DMS53 treated with DMSO at 0.1 percent for 48 hours (cell line): ENCODE measurements around the gene IL1RAPL1.

Experiments used
- DNase-seq: peaks from one replicate; lab custom pipeline; 2025; ENCODE audit not compliant: unreplicated experiment; lab: John Stamatoyannopoulos, UW

IL1RAPL1 gene

DNA sequence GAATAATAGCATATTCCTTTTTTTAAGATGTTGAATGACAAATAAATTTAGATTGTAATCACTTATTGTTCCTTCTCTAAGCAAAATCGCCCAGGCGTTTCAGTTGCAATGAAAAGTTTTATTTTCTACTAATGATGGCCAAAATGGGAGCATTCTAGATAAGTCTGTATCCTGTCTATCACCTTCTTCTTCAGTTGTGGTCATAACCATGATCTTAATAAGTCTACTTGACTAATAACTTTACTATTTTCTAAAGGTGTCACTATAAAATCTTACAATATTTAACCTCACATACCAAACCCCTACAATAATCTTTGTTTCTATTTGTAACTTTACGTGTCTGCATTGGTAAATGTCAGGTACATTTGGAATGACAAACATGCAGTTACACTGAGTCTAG lies 904.4 kb downstream of the IL1RAPL1 start:
- no peak for DNase-seq

DNA sequence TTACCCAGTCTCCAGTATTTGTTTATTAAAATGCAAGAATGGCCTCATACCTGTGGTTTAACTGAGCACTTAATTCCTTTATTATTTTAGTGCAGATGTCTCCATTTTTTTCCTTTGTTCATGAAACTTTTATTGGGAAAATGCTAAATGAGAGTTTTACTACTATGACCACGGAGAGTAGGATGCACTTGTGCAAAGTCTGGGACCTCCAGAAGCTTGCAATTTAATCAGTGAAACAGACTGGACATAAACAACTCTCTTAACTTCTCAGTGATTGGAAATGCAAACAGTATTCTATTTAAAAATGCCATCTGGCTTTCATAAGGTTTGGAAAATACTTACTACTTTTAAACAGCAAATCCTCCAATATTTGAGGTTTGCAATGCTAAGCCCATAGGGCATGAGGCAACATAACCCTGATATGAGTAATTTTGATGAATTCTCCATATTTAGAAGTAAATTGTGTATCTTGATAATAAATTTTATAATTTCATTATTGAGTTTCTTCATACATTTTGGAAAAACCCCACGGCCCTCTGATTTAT lies 909.5 kb downstream of the IL1RAPL1 start:
- DNase-seq: no peak

DNA sequence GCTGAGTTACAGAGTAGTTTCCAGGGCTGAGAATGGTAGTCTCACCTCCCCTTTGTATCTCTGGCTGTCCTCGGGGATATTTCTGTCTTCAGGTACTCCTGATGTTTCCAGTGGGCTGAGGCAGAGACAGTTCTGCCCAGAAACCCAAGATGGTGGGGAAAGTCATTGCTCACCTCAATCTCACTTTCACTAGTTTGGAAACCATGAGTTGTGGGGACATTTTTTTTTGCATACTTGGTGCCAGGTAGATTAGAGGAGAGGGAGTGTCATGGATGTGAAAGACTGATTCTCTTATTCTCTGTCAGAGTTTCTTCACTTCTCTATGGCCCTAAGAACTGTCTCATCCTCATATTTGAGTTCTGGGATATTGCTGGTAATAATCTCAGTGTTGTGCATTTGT lies 919.5 kb downstream of the IL1RAPL1 start:
- no peak for DNase-seq

DNA sequence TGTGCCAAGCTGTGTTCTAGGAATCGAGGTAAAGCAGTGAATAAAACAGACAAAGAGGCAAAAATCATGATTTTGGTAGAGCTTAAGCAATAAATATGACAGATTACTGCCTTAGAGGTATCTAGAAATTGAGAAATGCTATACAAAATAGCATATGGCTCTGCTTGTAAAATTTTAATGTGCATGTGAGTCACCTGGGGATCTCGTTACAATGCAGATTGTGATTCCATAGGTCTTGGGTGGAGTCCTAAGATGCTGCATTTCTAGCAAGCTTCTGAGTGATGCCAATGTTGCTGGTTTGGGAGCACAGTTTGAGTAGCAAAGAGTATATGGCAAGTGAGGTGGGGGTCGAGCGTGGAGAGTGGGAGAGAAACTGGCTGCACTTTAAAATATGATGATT lies 930.9 kb downstream of the IL1RAPL1 start:
- DNase-seq: no peak

DNA sequence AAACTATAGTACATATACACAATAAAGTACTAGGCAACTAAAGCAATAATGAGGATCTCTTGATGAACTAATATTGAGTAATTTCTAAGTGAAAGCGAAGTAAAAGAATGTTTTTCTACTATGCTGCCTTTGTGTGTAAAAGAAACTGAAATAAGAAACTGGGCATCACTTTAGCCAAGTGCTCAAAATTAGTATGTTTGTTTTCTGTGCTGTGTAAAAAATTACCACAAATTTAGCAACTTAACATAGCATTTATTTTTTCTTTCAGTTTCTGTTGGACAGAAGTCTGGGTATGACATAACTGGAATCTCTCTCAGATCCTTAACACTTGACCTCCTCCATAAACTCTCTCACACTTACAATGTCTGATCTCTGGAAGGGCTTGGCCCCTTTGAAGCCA lies 941.0 kb downstream of the IL1RAPL1 start:
- no peak for DNase-seq

DNA sequence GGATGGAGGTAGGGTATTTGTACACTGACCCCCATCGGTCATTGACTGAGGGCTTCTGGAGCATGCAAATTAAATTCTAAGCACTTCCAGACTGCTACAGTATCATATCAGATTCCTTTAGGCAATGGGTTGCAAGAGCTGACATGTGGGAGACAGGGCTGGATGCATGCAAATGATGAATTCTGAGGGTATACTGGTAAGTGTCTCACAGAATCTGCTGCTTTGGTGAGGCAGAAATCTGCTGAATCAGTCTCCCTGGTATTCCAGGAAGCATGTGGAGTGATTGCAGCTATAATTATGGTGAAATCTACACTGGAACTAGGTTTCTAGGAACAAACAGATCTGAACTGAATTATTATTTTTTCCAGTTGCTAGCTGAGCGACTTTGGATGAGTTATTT lies 943.3 kb downstream of the IL1RAPL1 start:
- no peak for DNase-seq

DNA sequence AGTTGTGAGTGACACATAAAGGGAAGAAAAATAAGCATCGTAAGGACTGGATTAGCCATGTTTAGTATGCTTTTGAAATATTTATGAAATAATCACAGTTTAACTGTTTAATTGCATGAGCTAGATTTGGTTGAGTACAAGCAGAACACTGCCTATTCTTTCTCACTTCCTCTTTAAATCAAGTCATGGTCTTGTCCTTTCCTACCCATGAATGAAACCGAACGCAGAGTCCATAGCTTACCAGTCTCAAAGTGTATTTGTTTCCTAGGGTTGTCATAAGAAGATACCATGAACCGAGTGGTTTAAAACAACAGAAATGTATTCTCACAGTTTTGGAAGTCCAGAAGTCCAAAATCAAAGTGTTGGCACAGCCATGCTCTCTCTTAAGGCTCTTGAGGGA lies 944.1 kb downstream of the IL1RAPL1 start:
- no peak for DNase-seq

DNA sequence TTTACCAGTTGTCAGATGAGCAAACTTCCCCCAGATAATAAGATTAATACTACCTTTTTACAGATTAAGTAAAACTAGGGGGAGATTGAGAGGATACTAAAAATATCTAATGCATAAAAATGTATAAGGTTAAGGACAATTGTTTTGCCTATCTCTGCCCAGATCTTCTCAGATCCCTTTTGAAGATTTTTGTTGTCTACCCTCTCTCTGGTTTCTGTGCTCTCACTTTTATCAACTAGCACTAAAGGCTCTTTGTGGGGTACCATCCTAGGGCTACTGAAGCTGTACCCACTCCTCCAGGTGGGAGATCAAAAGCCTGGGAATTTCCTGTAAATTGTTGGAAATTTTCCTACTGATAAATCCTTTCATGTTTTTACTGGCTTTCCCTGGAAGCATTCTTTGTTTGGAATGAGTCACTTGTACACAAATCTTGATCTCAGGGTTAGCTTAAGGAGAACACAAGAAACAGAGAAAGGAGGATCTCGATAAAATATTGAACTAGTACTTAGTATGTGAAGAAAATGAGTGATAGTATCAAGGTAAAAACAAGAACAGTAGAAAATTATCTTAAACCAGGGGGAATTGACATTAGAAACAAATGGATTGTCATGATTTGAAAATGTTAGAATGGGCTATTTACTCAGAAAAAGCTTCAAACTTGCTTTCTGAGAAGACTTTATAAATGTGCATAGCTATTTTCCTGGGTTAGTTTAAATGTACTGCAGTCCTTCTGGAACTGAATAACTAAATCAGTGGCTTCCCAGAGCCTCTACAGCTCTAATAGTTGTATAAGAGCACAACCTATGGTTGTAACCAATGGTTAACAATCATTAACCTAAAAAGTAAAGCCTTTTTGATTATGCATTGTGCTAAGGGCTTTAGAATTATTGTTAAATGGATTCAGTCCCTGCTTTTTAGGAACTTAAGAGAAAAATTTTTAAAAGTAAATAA lies 948.2 kb downstream of the IL1RAPL1 start:
- DNase-seq: no peak

DNA sequence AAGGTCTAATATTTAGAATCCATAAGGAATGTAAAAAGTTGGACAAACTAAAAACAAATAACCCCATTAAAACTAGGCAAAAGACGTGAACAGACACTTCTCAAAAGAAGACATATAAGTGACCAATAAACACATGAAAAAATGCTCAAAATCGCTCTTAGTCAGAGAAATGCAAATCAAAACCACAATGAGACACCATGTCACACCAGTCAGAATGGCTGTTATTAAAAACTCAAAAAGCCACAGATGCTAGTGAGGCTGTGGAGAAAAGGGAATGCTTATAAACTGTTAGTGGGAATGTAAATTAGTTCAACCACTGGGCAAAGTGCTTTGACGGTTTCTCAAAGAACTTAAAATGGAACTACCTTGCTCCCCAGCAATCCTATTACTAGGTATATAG lies 953.8 kb downstream of the IL1RAPL1 start:
- DNase-seq: no peak

DNA sequence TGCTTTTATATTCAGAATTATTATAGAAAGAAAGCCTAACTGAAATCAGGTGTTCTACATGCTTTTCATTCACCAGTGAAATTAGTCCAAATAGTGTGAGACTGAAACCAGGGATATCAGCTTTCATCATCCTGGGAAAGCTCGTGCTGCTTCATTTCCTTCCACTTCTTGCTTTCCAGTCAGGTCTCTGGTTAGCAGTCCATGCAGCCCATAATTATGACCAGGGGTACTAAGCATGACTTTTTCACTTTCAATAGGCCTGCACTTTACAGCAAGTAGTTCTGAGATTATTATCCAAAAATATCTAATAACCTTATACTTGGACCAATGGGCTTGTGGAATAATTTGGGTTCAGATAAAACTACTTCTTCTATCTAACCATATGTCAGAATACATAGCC lies 954.9 kb downstream of the IL1RAPL1 start:
- DNase-seq: no peak

DNA sequence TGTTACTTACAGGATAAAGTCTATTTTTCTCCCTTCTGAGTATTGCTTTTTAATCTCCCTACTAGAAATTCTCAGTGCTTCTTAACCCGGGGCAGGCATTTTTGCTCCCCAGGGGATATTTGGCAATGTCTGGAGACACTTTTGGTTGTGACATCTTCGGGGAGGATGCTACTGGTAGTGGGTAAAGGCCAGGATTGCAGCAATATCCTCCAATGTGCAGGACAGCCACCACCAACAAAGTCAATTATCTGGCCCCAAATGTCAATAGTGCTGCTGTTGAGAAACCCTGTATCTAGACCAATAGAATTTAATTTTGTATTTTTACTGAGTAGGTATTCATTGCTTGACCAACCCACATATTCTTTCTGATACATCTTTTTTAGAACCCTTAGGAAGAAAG lies 958.6 kb downstream of the IL1RAPL1 start:
- no peak for DNase-seq

DNA sequence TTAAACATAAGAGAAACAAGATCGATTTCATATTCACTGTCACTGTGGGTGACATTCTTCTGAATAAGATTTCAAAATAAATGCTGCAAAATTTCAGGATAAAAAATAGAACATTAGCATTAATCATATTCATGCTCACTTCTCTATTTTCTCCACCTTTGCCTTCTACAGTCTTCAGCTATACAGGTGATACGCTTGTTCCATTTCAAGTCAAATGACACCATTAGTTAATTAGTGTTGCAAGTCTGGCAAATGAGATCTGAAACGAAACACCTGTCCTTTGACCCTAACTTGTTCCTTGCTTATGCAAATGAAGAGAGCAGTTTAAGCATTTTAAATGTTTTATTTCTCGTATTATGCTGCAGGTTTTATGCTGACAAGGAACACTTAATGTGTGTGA lies 960.6 kb downstream of the IL1RAPL1 start:
- no peak for DNase-seq

DNA sequence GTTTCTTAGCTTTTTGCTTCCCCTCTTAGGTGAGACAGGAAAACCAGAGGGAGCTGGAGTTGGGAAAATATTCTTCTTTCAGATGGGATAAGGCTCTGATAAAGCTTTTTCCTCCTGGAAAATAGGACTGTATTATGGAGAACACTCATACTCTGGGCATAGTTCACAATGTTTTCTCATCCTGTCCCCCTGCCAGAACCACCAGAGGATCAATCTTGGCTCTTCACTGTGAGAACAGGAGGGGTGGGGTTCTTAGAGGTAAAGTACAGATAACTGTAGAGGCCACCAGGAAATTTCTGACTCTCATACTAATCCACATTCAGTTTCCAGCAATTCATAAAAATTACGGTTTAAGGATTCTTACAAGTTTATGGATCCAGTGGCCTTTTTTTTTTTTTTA lies 966.3 kb downstream of the IL1RAPL1 start:
- no peak for DNase-seq

DNA sequence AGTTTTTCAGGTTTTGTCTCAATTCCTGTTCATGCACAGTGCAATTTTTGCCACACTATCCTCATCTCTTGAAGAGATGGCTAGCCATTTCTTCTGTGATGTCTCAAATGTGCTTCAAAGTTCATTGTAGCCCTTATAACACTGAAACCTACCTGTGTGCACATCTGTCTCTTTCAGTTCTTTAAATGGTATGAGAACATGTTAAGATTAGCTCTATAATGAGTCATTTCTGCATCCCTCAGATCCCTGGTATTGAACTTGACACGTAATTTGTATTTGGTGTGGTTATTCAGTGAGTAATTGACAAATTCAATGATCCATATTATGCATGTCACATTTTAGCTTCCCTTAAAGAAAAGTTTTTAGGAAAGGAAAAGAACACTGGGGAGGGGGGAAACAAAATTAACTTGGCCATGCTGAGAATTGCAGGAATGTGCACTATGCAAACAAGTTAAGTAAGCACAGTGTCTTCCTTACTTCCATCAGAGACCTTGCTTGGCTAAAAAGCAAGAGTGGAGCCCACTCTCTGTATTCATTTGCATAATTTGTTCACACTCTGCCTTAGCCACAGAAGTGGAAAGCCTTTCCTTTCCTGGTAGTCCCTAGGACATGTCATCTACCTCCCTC lies 968.3 kb downstream of the IL1RAPL1 start:
- no peak for DNase-seq

DNA sequence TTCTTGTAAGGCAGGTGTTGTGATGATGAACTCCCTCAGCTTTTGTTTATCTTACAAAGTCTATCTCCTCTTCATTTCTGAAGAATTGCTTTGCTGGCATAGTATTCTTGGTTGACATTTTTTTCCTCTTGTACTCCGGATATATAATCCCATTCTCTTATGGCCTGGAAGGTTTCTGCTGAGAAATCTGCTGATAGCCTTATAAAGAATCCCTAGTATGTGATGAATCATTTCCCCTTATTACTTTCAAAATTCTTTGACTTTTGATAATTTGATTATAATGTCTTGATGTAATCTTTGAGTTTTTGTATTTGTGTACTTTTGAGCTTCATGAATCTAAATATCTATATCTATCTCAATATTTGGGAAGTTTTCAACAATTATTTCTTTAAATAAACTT lies 972.8 kb downstream of the IL1RAPL1 start:
- no peak for DNase-seq

DNA sequence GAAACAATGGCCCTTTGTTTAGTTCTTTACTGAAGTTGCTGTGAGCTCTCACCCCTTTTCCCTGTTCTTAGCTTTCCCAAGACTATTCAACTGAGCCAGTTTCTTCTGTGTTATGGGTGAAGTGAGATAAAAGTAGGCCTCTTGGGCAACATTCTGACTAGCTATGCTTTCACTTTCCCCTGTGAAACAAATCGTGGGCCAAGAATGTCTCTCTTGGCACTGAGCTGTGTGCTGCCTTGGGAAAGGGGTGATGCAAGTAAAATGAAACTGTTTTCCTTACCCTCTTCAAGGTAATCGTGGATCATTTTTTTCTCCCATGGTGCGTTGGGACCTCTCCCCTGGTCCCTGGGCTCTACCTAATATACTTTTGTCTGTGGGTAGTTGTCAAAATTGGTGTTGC lies 974.2 kb downstream of the IL1RAPL1 start:
- DNase-seq: no peak

DNA sequence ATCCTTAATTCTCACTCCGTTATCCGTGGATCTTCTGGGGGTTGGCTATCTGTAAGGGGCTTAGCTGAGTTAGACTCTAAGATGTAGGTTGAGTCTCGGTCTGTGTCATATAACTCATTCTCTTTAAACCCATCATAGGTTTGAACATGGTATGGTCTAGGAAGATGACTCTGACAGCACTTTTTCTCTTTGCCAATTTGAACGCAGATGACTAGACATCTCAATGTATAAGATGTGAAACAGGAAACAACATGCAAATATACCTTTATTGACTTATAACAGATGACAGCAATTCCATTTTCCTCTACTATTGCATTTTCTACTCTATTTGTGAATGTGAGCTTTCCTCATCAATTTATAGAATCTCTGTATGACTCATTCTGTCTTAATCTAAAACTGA lies 993.3 kb downstream of the IL1RAPL1 start:
- DNase-seq: no peak

DNA sequence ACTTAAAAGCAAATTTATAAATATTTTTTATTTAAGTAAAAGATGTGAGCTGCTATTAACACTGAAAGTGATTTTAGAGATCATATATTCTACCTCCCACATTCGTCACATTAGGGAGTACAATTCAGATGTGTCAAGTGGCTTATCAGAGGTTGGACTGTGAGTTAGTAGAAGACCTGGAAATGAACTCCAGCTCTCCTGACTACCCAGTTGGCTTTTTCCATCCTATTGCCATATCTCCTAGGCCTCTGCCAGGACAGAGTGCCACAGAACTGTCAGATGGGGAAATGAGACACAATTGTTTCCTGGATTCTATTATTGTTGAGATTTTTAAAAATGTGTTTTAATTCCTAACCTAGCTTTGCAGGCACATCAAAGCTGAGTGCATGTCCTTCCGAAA lies 994.0 kb downstream of the IL1RAPL1 start:
- DNase-seq: no peak

DNA sequence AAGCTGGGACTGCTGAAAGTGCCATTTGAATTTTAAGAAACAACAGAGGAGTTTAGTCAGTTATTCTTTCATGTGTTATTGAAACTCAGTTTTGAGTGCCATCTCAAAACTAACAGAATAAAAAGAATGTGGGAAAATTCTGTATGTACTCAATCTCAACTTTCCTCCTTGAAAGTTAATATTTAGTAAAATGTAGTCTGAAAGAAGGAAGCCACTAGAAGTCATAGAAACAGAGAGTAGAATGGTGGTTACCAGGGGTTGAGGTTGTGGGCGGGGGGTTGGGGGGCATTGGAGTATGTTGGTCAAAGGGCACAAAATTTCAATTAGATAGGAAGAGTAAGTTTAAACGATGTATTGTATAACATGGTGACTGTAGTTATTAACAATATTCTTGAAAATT lies 999.9 kb downstream of the IL1RAPL1 start:
- no peak for DNase-seq

DNA sequence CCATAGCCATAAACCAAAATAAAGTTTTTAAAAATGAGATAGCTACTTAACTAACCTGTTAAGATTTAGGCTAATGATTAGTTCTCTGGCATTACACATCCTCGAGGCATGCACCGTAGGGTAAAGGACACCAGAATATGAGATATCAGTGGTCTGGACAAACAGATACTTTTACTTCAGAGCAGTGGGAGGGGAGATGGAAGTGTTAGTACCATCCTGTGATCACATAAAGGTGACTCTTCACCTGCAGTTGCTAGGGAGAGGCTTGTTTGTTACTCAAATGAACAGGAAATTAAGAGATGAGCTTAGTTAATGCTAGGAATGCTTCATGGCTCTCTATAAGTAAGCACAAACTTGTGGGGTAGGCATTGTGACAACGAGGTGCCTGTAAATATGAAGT lies 1003.7 kb downstream of the IL1RAPL1 start:
- no peak for DNase-seq

DNA sequence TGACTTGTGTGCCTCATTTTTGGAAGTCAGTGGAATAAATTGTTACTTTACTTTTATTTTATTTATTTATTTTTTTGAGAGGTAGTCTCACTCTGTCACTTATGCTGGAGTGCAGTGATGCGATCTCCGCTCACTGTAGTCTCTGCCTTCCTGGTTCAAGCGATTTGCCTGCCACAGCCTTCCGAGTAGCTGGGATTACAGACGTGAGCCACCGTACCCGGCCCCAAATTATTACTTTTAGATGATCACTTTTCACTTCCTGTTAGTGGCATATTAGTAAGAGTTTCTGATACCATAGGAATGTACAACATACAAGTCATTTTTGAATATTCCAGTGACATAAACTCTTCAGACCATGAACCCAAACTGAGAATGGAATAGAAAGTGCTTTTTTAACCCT lies 1017.1 kb downstream of the IL1RAPL1 start:
- no peak for DNase-seq

DNA sequence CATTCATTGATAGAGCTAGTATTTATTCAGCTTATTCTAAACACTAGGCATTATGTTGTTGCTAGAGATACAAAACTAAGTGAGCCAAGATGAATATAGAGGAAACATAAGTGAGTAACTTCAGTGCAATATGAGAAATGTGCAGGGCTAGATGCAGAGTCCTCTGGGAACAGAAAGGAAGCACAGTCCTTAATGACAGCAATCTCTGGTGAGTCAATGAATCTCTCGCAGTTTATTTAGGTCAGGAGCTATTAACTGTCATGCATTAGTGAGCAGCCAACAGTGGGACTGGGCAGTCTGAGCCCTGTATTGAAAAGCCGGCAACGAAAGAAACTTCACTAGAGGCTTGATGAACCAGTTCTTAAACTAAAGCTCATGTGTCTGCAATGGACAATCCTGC lies 1030.0 kb downstream of the IL1RAPL1 start:
- DNase-seq: no peak
